ENCODE measurements around the gene GEMIN4. TPM values are rescaled to one million over a fixed set of nuclear protein-coding genes. Genes with fewer than 3 reads are reported as not detected.

GEMIN4 gene
- total and polyA plus RNA-seq, 2 of the 8 experiments (the other 6 are each of a cell fraction or from before 2014, with no cell fraction given), result 32.1 to 51.9 TPM

DNA sequence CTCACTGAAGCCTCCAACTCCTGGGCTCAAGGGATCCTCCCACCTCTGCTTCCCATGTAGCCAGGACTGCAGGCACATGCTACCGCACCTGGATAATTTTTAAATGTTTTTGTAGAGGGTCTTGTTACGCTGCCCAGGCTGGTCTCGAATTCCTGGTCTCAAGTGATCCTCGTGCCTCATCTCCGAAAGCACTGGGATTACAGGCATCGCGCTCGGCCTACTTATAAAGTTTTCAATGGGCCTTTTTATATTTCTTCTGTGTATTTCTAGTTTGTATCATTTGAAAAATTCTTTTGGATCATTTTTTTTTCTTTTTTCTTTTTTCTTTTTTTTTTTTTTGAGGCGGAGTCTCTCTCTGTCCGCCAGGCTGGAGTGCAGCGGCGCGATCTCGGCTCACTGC is 27.0 kb downstream of the GEMIN4 start:
- H3K9me3 ChIP-seq (ENCODE audit: insufficient read depth in 2 of 2, low read depth in 1 of 2, low read length in 1 of 2), result no peaks in the 10 kb centered on the region
- no peak overlapping the region for H3K4me3 ChIP-seq (ENCODE audit: extremely low read depth in 1 of 4, insufficient read depth in 2 of 4, low read depth in 3 of 4, low read length in 4 of 4)
- POLR2A ChIA-PET (ENCODE audit: partially characterized antibody), result interaction anchor here (1.3 kb wide), 1 partner anchor 13 kb away, joined by 4 read pairs; no protein-coding TSS in a partner anchor
- H2BK20ac ChIP-seq (ENCODE audit: low read length), result no peak overlapping the region
- H3K27ac ChIP-seq (ENCODE audit: low read depth, low read length), result no peak overlapping the region; the same call in 1 of the 2 replicates
- H3K9ac ChIP-seq (replicated peaks in 1 of 4; ENCODE audit: extremely low read depth in 1 of 4, low read depth in 3 of 4, low read length in 3 of 4), result no peak overlapping the region
- H3K4me1 ChIP-seq (replicated peaks in 1 of 4; ENCODE audit: control insufficient read depth in 3 of 4, insufficient read depth in 4 of 4, low read length in 3 of 4), result peaks cover 5 to 10% (median 10%) of the 10 kb centered on the region in 4 experiments; a peak in 6 of 7 replicates
- no peaks in the 10 kb centered on the region for H4K20me1 ChIP-seq (replicated peaks in 1 of 2; ENCODE audit: control insufficient read depth in 1 of 2, insufficient read depth in 2 of 2, low read length in 2 of 2)
- H3K56ac ChIP-seq (replicated peaks; ENCODE audit: insufficient read length, low read depth, low read length), result no peak overlapping the region
- FAIRE-seq (no peak), DNase-seq (ENCODE audit: low read depth in 1 of 2, low spot score in 2 of 2) (no peak)
- 0 out of 2 replicates have a peak, but pooled peaks cover 2% of the 10 kb centered on the region for H3K79me1 ChIP-seq (ENCODE audit: low read depth, low read length)
- no peaks in the 10 kb centered on the region for H3K23me2 ChIP-seq (ENCODE audit: low read depth, low read length)
- no peak overlapping the region; a peak in 1 of 4 replicates for H3K4me2 ChIP-seq (ENCODE audit: insufficient read depth in 1 of 2, low read depth in 2 of 2, low read length in 2 of 2)
- H4K91ac ChIP-seq (replicated peaks; ENCODE audit: insufficient read length, low read length), result no peak overlapping the region
- H3K36me3 ChIP-seq (ENCODE audit: control insufficient read depth in 2 of 4, insufficient read depth in 4 of 4, low read length in 3 of 4), result no peaks in the 10 kb centered on the region
- CTCF ChIA-PET (ENCODE audit: partially characterized antibody), result no interaction called here
- no peak overlapping the region for H2BK15ac ChIP-seq (ENCODE audit: low read length)
- H2BK120ac ChIP-seq (replicated peaks; ENCODE audit: low read depth, low read length), result no peak overlapping the region
- H3K18ac ChIP-seq (ENCODE audit: extremely low read depth, low read length), result no peak overlapping the region
- no peak overlapping the region for H2AFZ ChIP-seq (ENCODE audit: low read length)
- no peak overlapping the region for H2BK12ac ChIP-seq (ENCODE audit: low read depth, low read length)
- no peak overlapping the region for H3K4ac ChIP-seq (replicated peaks; ENCODE audit: insufficient read length, low read depth, low read length)
- no peak overlapping the region for H3K23ac ChIP-seq (ENCODE audit: insufficient read length)
- H3K27me3 ChIP-seq (replicated peaks in 1 of 4; ENCODE audit: control insufficient read depth in 3 of 4, extremely low read depth in 1 of 4, insufficient read depth in 3 of 4, low read length in 3 of 4), result no peaks in the 10 kb centered on the region
- H3K79me2 ChIP-seq (ENCODE audit: control insufficient read depth in 1 of 2, insufficient read depth in 2 of 2, low read length in 2 of 2), result no peaks in the 10 kb centered on the region
- H2BK5ac ChIP-seq (ENCODE audit: low read depth, low read length), result no peak overlapping the region
- 98% methylated on average over 8 of the region's 14 CpGs; no CpG with 5 or more reads in 1 of the 2 experiments for WGBS, 2 experiments (ENCODE audit: extremely low coverage in 1 of 2, insufficient coverage in 1 of 2, insufficient read length in 1 of 2, insufficient replicate concordance in 2 of 2, low coverage in 1 of 2, low lambda C conversion rate in 2 of 2, missing lambda C conversion rate in 1 of 2)
- no peak overlapping the region for H4K5ac ChIP-seq (ENCODE audit: insufficient read length, low read depth, low read length)
- H2AK5ac ChIP-seq (ENCODE audit: low read depth, low read length), result no peak overlapping the region
- H3K14ac ChIP-seq (ENCODE audit: insufficient read length), result no peak overlapping the region
- H4K8ac ChIP-seq (ENCODE audit: extremely low read depth, insufficient read depth, low read length), result no peak overlapping the region
- TF ChIP-seq ASH2L (IDR thresholded peaks at IDR 0.05; ENCODE audit: low read length) (no peak), SP2 (IDR thresholded peaks at IDR 0.05; ENCODE audit: low read length) (no peak), RFX5 (IDR thresholded peaks at IDR 0.05; ENCODE audit: borderline replicate concordance, low read depth, low read length) (no peak), KDM1A (IDR thresholded peaks at IDR 0.05; ENCODE audit: borderline replicate concordance, low read length) (no peak), NRF1 (IDR thresholded peaks at IDR 0.05; ENCODE audit: low read depth, low read length) (no peak), BACH1 (IDR thresholded peaks at IDR 0.05; ENCODE audit: low read length) (no peak), EZH2 (IDR thresholded peaks at IDR 0.05; ENCODE audit: low read depth, low read length, severe bottlenecking) (no peak), RNF2 (IDR thresholded peaks at IDR 0.05; ENCODE audit: borderline replicate concordance, low read depth, low read length, missing control alignments, poor library complexity, severe bottlenecking) (no peak), EP300 (IDR thresholded peaks at IDR 0.05; ENCODE audit: borderline replicate concordance in 1 of 2, low read depth in 2 of 2, low read length in 2 of 2) (no peak), SP4 (IDR thresholded peaks at IDR 0.05; ENCODE audit: low read length) (no peak), RXRA (IDR thresholded peaks at IDR 0.05; ENCODE audit: insufficient read depth, low read depth, low read length) (no peak), SIX5 (IDR thresholded peaks at IDR 0.05; ENCODE audit: low read depth, low read length) (no peak), CEBPB (IDR thresholded peaks at IDR 0.05; ENCODE audit: low read depth, low read length) (no peak), PHF8 (conservative IDR thresholded peaks at IDR 0.05; ENCODE audit: low read depth, low read length) (no peak), SRF (IDR thresholded peaks at IDR 0.05; ENCODE audit: low read depth, low read length) (no peak)
